B cell (primary cell): ENCODE results near the gene NME3.

Experiments
- EZH2 ChIP-seq: IDR thresholded peaks from 2 replicates; pipeline ENCODE4 v1.6.1; 2012; ENCODE audit warnings: borderline replicate concordance, low read depth, mild to moderate bottlenecking, moderate library complexity, low read length; ENCODE audit not compliant: insufficient read depth, poor library complexity, severe bottlenecking
- TF ChIP-seq, protein P1 (sequence below): fragments of 200-600 bp; IDR thresholded peaks from one replicate; pipeline ENCODE4 v1.8.0; 2022; ENCODE audit warnings: antibody characterized with exemption, mild to moderate bottlenecking

DNA sequence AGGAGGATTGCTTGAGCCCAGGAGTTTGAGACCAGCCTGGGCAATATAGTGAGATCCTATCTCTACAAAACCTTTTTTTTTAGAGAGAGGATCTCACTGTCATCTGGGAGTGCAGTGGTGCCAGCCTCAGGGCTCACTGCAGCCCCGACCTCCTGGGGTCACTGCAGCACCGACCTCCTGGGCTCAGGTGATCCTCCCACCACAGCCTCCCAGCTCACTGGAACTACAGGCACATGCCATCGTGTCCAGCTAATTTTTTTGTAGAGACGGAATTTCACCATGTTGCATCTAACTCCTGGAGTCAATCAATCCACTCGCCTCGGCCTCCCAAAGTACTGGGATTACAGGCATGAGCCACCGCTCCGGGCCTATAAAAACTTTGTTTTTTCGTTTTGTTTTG lies 50.0 kb downstream of the NME3 start:
- TF ChIP-seq, protein P1, sequence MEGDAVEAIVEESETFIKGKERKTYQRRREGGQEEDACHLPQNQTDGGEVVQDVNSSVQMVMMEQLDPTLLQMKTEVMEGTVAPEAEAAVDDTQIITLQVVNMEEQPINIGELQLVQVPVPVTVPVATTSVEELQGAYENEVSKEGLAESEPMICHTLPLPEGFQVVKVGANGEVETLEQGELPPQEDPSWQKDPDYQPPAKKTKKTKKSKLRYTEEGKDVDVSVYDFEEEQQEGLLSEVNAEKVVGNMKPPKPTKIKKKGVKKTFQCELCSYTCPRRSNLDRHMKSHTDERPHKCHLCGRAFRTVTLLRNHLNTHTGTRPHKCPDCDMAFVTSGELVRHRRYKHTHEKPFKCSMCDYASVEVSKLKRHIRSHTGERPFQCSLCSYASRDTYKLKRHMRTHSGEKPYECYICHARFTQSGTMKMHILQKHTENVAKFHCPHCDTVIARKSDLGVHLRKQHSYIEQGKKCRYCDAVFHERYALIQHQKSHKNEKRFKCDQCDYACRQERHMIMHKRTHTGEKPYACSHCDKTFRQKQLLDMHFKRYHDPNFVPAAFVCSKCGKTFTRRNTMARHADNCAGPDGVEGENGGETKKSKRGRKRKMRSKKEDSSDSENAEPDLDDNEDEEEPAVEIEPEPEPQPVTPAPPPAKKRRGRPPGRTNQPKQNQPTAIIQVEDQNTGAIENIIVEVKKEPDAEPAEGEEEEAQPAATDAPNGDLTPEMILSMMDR = no peak
- TF ChIP-seq EZH2 = no peak
